GM04503 (cell line): ENCODE data around the gene PSAP.

Source experiments
- DNase-seq: peaks from one replicate; pipeline ENCODE4 v3.0.0-alpha.2; 2012; ENCODE audit warnings: low read depth

Gene PSAP

DNA sequence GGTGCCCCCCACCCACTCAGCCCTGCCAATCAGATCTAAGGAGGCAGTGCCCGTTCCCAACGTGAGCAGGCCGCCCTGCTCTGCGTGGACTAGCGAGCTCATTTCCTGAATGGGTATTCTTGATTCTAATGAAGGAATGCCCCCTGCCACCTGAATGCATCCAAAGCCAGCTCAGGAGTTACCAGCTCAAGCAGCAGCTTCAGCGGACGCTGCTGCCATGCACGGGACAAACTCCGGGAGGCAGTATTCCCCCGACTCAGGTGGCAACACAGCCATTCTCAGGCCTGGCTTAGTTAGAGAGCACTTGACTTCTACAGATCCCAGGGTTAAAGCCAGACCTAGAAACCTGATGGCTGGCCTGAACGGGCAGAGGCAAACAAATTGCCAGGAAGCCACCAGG, 25.8 kb downstream of the PSAP start:
- no peak for DNase-seq

DNA sequence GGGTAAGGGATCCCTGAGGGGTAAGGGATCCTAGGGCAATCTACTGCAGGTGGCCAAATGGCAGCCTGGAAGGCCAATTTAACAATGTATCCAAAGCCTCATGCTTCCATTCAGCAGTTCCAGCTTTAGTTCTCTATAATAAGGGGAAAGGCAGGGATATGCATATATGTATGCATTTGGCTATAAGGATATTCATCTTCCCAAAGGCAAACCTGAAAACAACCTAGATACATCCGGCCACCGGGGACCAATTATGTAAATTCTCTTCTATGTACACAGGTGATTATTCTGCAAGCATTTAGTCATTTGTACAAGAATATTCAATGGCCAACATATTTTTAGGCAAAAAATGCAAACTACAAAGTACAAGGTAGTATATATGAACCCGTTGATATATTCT, 26.7 kb downstream of the PSAP start:
- no peak for DNase-seq

DNA sequence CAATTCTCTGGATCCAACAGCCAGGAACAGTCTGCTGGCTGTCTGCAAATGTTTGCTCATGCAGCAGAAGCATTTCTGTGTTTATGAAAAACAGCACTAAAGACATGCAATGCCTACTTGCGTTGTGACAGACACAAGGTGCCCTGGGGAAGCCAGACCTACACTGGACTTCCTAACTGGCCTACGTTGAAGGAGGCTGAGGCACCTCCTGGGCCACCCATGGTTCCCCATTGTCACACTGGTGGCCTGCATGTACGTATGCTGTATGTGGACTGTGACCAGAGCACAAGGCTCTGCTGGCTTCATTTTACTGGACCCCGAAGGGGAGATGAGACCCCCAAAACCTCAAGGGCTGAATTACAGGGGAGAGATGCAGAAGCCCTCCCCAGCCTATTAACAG, 27.7 kb downstream of the PSAP start:
- no peak for DNase-seq

DNA sequence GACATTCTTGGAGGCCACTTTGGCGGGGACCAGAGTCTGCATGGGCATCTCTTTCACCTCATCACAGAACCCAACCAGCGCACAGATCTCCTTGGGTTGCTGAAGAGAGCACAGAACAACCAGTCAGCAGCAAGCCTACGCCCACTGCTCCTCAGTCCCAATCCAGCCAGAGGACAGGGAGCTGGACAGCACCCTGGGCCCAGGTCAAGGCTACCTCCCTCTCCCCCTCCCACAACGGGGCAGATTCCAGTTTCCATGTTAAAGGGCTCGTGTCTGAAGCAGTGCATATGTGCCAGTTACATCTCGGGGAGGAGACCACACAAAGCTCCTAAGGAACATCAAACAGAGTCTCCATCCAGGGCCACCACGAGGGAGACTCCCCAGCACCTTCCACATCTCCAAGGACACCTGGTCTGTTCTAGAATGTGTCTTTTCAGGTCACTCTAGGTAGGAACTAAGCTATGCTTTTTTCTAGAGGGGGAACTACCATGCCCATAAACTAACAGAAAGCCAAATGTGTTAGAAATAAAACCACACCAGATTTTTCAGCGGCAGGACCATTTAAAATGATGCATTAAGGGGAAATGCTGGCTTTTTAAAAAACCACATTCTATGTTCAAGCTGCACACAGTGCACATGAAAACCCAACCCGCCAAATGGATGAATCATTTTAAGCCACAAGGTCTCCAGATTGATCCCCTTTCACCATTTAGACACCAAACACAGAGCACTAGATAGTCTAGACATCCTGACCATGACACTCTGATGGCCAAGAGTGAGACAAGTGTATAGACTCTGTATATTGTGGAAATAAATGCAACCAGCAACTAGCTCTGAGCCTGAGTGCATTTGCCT, 28.9 kb downstream of the PSAP start:
- no peak for DNase-seq

DNA sequence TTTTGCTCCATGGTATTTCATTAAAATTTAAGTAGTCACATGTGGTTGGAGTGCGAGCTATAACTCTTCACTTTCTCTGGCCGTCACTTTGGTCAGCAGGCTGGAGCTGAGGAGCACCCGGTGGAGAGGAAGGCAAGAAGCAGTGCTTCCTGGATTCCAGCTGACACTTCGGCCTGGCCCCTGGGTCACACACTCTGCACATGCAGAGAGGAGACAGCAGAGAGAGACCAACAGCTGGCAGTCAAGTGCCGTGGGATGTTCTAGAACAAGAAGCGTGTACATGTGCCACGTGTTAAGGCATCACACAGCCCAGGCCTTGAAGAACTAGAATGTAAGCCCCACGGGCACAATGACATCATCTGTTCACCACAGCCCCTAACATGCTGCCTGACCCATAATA, 30.1 kb downstream of the PSAP start:
- no peak for DNase-seq

DNA sequence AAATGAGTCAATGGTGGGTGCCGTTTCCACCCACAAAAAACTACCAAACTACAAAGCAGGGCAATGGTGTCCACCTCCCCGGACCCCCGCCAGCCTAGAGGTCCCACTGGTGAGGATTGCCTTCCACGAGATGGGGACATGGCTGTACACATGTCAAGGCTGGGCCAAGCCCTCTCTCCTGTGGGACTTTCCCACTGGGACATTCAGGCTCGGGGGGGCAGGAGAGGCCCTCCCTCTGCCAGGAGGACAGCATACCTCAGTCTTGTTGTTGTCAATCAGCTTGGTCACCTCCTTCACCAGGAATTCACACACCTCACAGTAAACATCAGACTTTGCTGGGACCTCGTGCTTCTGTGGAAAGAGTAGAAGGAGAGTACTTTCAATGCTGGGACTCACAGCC, 31.1 kb downstream of the PSAP start:
- no peak for DNase-seq

DNA sequence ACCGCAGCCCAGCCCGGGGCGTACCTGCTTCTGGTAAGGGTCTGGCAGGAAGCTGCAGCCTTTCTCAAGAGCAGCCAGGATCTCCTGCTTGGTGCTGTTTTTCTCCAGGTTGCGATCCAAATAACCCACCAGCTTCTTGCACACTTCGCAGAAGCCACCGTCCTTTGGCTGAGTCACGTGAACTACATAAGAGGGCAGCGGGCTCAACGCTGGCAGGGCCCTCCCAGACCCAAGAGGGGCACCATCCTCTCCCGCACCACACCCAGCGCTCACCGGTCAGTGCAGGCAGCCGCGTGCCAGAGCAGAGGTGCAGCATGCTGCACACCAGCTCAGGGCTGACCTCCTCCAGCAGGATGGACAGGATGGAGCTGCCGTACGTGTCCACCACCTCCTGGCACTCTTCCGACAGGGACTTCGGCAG, 31.6 kb downstream of the PSAP start:
- no peak for DNase-seq

DNA sequence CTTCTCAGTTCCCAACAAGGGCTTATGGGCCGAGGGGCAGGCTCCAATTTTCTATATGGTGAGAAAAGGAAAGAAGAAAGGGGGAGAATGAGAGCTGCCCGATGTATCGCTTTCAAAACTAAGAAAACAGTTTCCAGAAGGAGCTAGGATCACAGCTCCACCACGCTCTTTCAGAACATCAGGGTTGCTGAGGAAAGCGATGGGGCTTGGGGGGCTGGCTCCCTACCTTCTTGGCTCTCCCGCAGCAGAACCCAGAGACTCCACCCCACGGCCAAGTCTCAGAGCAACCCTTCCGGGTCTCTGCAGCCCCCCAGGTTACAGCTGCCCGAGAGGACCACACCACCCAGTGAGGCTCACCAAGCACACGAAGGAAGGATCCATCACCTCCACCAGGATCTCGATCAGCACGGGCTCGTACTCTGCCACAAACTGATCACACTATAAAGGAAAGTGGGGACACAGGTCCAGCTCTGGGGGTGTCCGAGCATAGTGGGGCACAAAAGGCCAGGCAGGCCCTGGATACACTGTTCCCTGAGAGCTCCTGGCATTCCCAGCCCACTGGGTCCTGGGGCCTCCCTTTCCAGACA, 32.3 kb downstream of the PSAP start:
- no peak for DNase-seq

DNA sequence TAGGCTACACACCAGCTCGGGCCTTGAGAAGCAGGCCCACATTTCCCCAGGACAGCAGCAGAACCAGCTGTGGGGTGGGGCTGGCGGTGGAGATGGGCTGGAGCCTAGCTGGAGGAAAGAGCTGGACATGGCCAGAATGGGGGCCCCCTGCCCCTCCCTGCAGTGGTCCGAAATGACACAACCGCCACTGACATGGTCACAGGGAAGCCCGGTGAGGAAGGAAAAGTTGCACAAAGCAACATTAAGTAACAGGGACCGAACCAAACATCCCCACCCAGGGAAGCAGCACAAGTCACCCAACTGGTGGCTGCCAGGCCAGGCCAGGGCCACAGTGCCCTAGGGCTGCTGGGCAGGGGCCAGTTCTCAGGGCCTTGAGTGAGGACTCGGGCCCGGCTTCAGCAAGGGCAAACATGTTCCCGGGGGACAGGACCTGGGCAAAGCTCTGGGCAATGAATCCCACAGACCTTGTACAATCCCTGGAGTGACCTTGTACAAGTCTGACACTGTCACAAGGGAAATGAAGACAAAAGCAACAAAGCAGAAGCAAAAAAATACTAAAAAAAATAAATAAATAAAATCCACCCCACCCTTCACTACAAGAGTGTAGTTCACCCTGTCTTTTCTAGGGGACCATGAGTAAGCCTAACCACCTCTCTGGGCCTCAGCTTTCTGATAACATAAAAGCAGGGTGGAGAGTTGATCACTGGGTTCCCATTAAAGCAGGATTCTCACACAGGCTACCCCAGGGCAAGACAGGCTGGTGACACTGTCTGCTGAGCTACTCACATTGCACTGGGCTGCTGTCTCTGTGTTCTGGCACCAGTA, 33.0 kb downstream of the PSAP start:
- no peak for DNase-seq

DNA sequence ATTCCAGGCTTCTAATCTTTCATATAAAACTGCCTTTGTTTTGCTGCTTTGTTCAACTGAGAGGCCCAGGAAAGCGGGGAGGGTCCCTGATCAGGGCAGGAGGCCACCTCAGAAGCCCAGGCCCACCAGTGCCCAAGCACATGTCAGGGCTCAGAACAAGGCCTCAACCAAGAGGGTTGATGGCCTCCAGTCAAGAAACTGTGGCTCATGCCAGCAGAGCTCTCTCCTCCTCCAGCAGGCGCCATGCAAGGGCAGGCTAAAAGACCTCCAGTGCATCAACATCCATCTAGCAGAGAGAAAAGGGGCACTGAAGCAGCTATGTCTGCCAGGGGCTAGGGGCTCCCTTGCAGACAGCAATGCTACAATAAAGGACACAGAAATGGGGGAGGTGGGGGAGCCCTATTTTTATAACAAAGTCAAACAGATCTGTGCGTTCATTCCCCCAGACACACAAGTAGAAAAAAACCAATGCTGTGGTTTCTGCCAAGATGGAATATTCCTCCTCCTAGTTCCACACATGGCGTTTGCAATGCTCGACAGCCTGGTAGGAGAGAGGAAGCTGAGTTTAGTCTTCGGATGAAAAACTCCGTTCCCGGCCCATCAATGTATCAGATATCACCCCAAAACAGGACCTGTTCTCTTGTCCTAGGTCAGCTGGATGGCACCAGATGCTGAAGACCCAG, 34.0 kb downstream of the PSAP start:
- DNase-seq = no peak

DNA sequence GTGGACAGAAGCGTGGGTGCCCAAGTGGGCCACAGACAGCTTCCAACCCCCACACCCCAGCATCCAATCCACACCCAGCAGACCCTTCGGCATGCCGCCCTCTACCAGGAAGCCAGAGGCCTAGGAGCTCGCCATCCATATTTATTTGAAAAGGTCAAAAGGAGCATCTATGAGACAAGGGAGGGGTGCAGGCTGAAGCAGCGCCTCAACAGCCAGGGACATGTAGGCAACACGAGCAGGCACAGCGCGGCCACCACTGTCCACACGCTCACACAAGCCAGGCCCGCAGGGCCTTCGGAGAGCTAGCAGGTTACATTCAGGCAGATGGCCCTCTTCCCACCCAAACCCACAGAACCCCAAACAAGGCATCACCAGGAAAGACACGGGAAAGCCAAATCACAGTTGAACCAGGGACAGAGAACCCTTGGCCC, 34.6 kb downstream of the PSAP start:
- no peak for DNase-seq

DNA sequence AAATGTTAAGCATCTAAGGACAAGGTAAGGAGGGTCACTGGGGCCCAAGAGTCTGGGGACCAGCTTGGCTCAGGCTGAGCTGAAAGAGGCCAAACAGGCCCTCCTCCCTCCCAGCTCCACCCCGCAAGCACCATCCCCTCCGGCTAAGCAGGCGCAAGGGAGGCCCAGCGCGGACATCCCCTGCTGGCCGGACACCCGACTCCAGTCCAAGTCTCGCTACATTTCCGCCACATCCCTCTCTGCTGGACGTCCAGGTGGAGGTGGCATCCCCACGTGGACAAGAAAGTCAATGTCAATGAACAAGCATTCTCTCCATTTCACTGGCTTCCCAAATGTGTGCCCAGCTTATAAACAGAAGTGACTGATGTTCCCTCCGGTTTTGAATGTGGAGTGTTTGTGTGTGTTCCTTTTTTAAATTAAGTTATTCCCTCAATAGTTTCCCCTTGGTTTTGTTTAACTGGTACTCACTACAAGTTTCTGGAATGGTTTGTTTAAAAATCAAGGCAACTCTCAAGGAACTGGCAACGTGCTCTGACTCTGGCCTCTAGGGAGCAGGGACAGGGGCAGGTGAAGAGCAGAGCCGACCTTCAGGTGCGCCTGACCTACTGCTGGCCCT, 35.4 kb downstream of the PSAP start:
- DNase-seq = no peak

DNA sequence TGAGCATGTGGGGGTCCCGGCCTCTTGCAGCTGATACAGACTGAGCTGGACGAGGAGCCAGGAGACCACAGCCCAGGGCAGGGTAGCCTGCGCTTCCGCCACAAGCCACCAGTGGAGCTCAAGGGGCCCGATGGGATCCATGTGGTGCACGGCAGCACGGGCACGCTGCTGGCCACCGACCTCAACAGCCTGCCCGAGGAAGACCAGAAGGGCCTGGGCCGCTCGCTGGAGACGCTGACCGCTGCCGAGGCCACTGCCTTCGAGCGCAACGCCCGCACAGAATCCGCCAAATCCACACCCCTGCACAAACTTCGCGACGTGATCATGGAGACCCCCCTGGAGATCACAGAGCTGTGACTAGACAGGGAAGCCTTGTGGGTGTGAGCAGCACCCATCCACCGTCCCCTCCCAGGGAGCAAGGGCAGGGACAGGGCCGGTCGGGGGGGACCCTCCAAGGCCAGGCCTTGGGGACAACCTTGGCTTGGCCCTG, 36.1 kb downstream of the PSAP start:
- DNase-seq = no peak

DNA sequence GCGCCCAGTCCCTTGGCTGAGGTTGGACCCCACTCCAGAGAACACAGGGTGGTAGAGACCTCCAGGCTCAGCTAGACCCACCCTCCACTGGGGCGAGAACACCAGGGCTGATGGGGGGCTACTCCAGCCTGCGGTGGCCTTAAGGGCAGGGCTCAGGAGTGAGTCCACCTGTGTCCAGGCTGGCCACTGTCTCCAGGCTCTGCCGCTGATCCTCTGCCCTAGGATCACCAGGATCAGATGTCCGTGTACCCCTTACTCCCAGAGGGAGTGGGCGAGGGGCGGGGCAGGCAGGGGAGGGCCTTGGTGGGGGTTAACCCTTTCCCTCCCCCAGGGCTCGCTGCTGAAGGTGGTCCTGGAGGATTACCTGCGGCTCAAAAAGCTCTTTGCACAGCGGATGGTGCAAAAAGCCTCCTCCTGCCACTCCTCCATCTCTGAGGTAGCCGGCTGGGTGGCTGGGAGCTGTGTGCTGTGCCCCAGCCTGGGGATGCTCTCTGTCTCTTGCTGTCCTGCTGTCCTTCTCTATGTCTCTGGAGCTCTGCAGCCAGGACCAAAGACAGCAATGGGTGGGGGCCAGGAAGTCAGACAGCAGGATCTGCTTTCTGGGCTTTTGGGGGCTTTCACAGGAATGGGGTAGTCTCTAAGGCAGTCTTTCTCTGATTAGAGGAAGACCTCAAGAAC, 38.0 kb downstream of the PSAP start:
- no peak for DNase-seq

DNA sequence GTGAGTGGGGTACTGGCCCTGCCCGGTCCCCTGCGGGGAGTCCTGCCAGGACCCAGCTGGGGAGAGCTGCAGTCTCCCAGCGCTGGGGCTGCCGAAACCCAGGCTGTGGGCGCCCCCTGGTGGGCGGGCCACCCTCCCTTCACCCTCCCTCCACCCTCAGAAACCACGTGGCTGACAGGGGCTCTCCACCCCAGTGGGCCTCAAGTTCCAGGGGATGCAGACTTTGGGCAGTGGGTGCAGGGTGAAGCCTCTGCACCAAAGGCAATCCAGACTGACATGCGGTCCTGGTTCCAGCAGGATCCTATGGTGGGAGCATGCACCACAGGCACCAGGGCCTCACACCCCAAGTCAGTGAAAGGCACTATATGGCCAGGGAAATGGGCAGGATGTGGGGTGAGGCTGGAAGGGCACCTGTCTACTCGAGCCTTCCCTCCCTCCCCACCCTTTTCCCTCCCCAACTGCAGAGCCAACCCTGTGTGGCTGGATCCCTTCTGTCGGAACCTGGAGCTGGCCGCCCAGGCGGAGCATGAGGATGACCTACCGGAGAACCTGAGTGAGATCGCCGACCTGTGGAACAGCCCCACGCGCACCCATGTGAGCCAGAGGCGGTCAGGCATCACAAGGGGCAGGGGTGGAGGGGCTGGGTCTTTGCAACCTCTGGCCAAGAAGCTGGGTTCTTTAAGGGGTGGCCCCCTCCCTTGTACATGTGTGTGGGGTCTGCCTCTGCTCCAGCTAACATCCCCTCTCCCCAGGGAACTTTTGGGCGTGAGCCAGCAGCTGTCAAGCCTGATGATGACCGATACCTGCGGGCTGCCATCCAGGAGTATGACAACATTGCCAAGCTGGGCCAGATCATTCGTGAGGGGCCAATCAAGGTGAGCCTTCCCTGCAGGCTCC, 38.8 kb downstream of the PSAP start:
- no peak for DNase-seq

DNA sequence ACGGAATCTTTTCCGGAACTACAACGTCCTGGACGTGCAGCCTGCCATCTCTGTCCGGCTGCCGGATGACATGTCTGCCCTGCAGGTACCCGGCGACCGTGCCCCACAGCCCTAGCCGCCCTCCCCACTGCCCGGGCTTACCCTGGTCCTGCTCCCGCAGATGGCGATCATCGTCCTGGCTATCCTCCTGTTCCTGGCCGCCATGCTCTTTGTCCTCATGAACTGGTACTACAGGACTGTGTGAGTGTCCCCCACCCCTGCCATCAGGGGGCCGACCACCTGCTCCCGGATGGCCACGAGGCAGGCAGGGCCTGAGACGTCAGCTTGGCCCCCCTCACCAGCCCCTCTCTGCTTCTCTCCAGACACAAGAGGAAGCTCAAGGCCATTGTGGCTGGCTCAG, 39.7 kb downstream of the PSAP start:
- DNase-seq = no peak

DNA sequence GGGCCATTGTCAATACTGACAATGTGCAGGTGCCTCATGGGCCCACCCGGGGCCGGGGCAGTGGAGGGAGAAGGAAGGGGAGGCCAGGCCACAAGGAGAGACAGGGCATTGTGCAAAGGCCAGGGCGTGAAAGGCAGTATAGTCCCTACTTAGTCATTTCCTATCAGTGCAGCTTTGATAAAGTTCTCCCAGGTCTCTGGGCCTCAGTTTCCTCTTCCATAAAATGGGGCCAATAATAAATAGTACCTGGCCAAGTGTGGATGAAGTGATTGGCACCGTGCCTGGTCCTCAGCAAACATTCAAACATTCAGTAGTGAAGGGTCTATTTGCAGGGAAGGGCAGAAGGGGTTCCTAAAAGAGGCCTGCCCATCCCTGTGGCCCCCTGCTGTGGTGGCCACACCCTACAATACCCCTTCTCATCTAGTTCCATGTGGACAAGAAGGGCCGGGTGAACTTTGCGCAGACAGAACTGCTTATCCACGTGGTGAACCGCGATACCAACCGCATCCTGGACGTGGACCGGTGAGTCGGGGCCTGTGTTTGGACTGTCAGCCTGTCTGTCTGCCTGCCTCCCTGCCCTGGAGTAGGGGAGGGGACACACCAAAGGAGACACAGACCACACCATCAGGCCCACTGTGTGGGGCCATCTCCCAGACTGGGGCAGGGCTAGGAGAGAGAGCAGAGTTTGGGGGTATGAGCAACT, 40.9 kb downstream of the PSAP start:
- DNase-seq = no peak

DNA sequence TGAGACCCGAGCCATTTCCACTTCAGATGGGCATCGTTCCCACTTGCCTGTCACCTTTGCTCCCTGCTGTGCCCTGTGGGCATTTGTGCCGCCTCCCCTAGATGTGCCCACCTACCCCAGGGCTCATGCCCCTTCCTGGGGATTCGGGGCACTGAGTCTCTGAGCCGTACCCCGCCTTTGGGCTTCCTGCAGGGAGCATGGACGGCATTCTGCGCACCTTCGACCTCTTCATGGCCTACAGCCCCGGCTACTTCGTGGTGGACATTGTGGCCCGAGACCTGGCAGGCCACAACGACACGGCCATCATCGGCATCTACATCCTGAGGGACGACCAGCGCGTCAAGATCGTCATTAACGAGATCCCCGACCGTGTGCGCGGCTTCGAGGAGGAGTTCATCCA, 41.4 kb downstream of the PSAP start:
- no peak for DNase-seq
